Suprapubic skin (tissue), 4 donors: Measurements from ENCODE around the gene DHX40.

Source experiments
- CTCF ChIP-seq, 2 donors: fragments of 200-600 bp in 1 of 2; fragments of 450-650 bp in 1 of 2; sonication (generic) in 1 of 2; IDR thresholded peaks; one replicate each; pipeline ENCODE4 v1.5.1; 2016 to 2019; ENCODE audit warnings: antibody characterized with exemption in 2 of 2, mild to moderate bottlenecking in 1 of 2, moderate library complexity in 1 of 2
- POLR2A ChIP-seq, 2 donors: fragments of 450-650 bp; IDR thresholded peaks; one replicate each; pipeline ENCODE4 v1.6.1; 2017; ENCODE audit warnings: antibody characterized with exemption in 2 of 2, mild to moderate bottlenecking in 2 of 2, moderate library complexity in 2 of 2
- POLR2AphosphoS5 ChIP-seq, 3 donors: sonication (generic); formaldehyde crosslinking; IDR thresholded peaks; one replicate each; pipeline ENCODE4 v1.6.1; 2017; ENCODE audit warnings: antibody characterized with exemption in 3 of 3

GRCh38 chr17:59634632-59635541 is 69.5 kb downstream of the DHX40 start:
- no peak for TF ChIP-seq CTCF (IDR thresholded peaks at IDR 0.05)
- TF ChIP-seq POLR2AphosphoS5 (IDR thresholded peaks at IDR 0.05), result no peak
- no peak for TF ChIP-seq POLR2A (IDR thresholded peaks at IDR 0.05)
